ENCODE measurements around the gene KCNQ5. TPM values are rescaled to one million over a fixed set of nuclear protein-coding genes. Genes with fewer than 3 reads are reported as not detected.

KCNQ5 gene
- total RNA-seq, 4 donors from 2014 or later: 0.52 to 0.97 (median 0.59) TPM

GRCh38 chr6:72941751-72942150, 319.9 kb downstream of the KCNQ5 start:
- 85 to 88% methylated on average over 1 of the region's 1 CpG for WGBS, 2 donors
- H3K4me3 ChIP-seq (ENCODE audit: low read depth, poor library complexity, severe bottlenecking): no peak overlapping the region
- TF ChIP-seq CTCF (IDR thresholded peaks at IDR 0.05): no peak
- no peak for TF ChIP-seq POLR2A (IDR thresholded peaks at IDR 0.05)
- intact Hi-C loops (cut with DNase I; ENCODE audit: low total_unique reads): no loop called here
- no peak for DNase-seq (ENCODE audit: low spot score in 2 of 2)

GRCh38 chr6:72943699-72944098, 321.8 kb downstream of the KCNQ5 start:
- WGBS, 2 donors: 89% methylated on average over 1 of the region's 1 CpG
- no peak for TF ChIP-seq POLR2A (IDR thresholded peaks at IDR 0.05)
- TF ChIP-seq CTCF (IDR thresholded peaks at IDR 0.05): no peak
- DNase-seq (ENCODE audit: low spot score in 2 of 2): no peak
- intact Hi-C loops (cut with DNase I; ENCODE audit: low total_unique reads): no loop called here
- H3K4me3 ChIP-seq (ENCODE audit: low read depth, poor library complexity, severe bottlenecking): no peak overlapping the region

- no peak for DNase-seq (ENCODE audit: low spot score in 2 of 2)
- WGBS, 2 donors: 74 to 76% methylated on average over 2 of the region's 2 CpGs
- intact Hi-C loops (cut with DNase I; ENCODE audit: low total_unique reads): no loop called here
- H3K4me3 ChIP-seq (ENCODE audit: low read depth, poor library complexity, severe bottlenecking): no peak overlapping the region
- TF ChIP-seq CTCF (IDR thresholded peaks at IDR 0.05): no peak
- no peak for TF ChIP-seq POLR2A (IDR thresholded peaks at IDR 0.05)
These were observed 322.8 kb downstream of the KCNQ5 start for GRCh38 chr6:72944660-72945059.

- intact Hi-C loops (cut with DNase I; ENCODE audit: low total_unique reads): no loop called here
- TF ChIP-seq CTCF (IDR thresholded peaks at IDR 0.05) (no peak), POLR2A (IDR thresholded peaks at IDR 0.05) (no peak)
- DNase-seq (ENCODE audit: low spot score in 2 of 2): no peak
- 80 to 87% methylated on average over 2 of the region's 2 CpGs for WGBS, 2 donors
- H3K4me3 ChIP-seq (ENCODE audit: low read depth, poor library complexity, severe bottlenecking): no peak overlapping the region
These were observed 324.9 kb downstream of the KCNQ5 start for GRCh38 chr6:72946774-72947173.

GRCh38 chr6:72947534-72947933, 325.7 kb downstream of the KCNQ5 start:
- no peak overlapping the region for H3K4me3 ChIP-seq (ENCODE audit: low read depth, poor library complexity, severe bottlenecking)
- DNase-seq (ENCODE audit: low spot score in 2 of 2): no peak
- 46 to 48% methylated on average over 1 of the region's 1 CpG for WGBS, 2 donors
- TF ChIP-seq CTCF (IDR thresholded peaks at IDR 0.05) (no peak), POLR2A (IDR thresholded peaks at IDR 0.05) (no peak)
- intact Hi-C loops (cut with DNase I; ENCODE audit: low total_unique reads): no loop called here

GRCh38 chr6:72948153-72948552, 326.3 kb downstream of the KCNQ5 start:
- H3K4me3 ChIP-seq (ENCODE audit: low read depth, poor library complexity, severe bottlenecking): no peak overlapping the region
- TF ChIP-seq POLR2A (IDR thresholded peaks at IDR 0.05) (no peak), CTCF (IDR thresholded peaks at IDR 0.05) (no peak)
- WGBS, 2 donors: 55 to 71% methylated on average over 1 of the region's 1 CpG
- intact Hi-C loops (cut with DNase I; ENCODE audit: low total_unique reads): no loop called here
- no peak for DNase-seq (ENCODE audit: low spot score in 2 of 2)
